HG03469 (cell line): ENCODE measurements around the gene MED23.

ENCODE experiments used
- ATAC-seq: cut with Tn5 transposase; IDR thresholded peaks from one replicate; pipeline ENCODE4 v1.9.1; 2021; ENCODE audit warnings: mild to moderate bottlenecking, moderate library complexity, moderate number of reproducible peaks; ENCODE audit not compliant: unreplicated experiment

MED23 gene

GRCh38 chr6:131642565-131642964 is 14.5 kb upstream of the MED23 start:
- ATAC-seq: no peak

- no peak for ATAC-seq
These were observed 13.5 kb upstream of the MED23 start for GRCh38 chr6:131641554-131641953.

- no peak for ATAC-seq
These were observed 12.5 kb upstream of the MED23 start for GRCh38 chr6:131640576-131640975.

- ATAC-seq: no peak
These were observed 12.1 kb upstream of the MED23 start for GRCh38 chr6:131640100-131640499.

GRCh38 chr6:131638013-131638412 is 10.0 kb upstream of the MED23 start:
- ATAC-seq: no peak

GRCh38 chr6:131636880-131637792 is 9.1 kb upstream of the MED23 start, which contains the start of gene ENPP3:
TSS of gene ENPP3 (plus strand) at chr6:131637302. CDS start at chr6:131637385, 83 bp downstream.
- no peak for ATAC-seq

- ATAC-seq: peak; percentile 89
These were observed 7.6 kb upstream of the MED23 start for GRCh38 chr6:131635384-131636340.

GRCh38 chr6:131631625-131632289 is 3.7 kb upstream of the MED23 start:
- no peak for ATAC-seq

GRCh38 chr6:131629651-131630050 is 1.6 kb upstream of the MED23 start:
- no peak for ATAC-seq

- ATAC-seq: no peak
These were observed 684 bp upstream of the MED23 start for GRCh38 chr6:131628726-131629125.

GRCh38 chr6:131615275-131615674 is 12.8 kb downstream of the MED23 start:
- ATAC-seq: no peak

- no peak for ATAC-seq
These were observed 14.6 kb downstream of the MED23 start for GRCh38 chr6:131613296-131613925.

- ATAC-seq: no peak
These were observed 25.2 kb downstream of the MED23 start for GRCh38 chr6:131602781-131603312.

- ATAC-seq: no peak
These were observed 27.3 kb downstream of the MED23 start for GRCh38 chr6:131600716-131601115.

GRCh38 chr6:131597446-131597845 is 30.6 kb downstream of the MED23 start:
- ATAC-seq: no peak

- ATAC-seq: no peak
These were observed 34.0 kb downstream of the MED23 start for GRCh38 chr6:131594074-131594473.

- ATAC-seq: no peak
These were observed 35.1 kb downstream of the MED23 start for GRCh38 chr6:131592935-131593334.

GRCh38 chr6:131588643-131589042 is 39.4 kb downstream of the MED23 start:
- ATAC-seq: no peak

GRCh38 chr6:131587909-131588308 is 40.1 kb downstream of the MED23 start:
- ATAC-seq: no peak

GRCh38 chr6:131586543-131586942 is 41.5 kb downstream of the MED23 start:
- ATAC-seq: no peak
